SK-N-SH treated with all-trans-retinoic acid at 6 μM for 48 hours (cell line): ENCODE measurements around the gene QKI.

ENCODE experiments used
- ATAC-seq: fragments of 200-7000 bp; cut with Tn5 transposase; 3 replicates; pipeline ENCODE4 v1.9.1; 2020; ENCODE audit warnings: mild to moderate bottlenecking, moderate library complexity
- ARNTL ChIP-seq: fragments of 450-650 bp; formaldehyde crosslinking; IDR thresholded peaks from 2 replicates; pipeline ENCODE4 v1.5.0; 2020; ENCODE audit warnings: low read depth, mild to moderate bottlenecking, moderate library complexity, borderline replicate concordance
- BACH2 ChIP-seq: fragments of 250-450 bp; sonication (Bioruptor Pico); IDR thresholded peaks from 2 replicates; pipeline ENCODE4 v1.9.0; 2021; ENCODE audit warnings: mild to moderate bottlenecking, borderline replicate concordance
- CREB5 ChIP-seq: fragments of 250-450 bp; sonication (Bioruptor Pico); IDR thresholded peaks from 2 replicates; pipeline ENCODE4 v1.5.1; 2020; ENCODE audit warnings: low read depth, mild to moderate bottlenecking, moderate library complexity
- CSRNP3 ChIP-seq: fragments of 250-450 bp; sonication (Bioruptor Pico); IDR thresholded peaks from 2 replicates; pipeline ENCODE4 v1.5.1; 2021; ENCODE audit warnings: mild to moderate bottlenecking, moderate library complexity
- ESRRG ChIP-seq: fragments of 250-450 bp; sonication (Bioruptor Pico); IDR thresholded peaks from 2 replicates; pipeline ENCODE4 v1.6.1; 2021; ENCODE audit warnings: mild to moderate bottlenecking
- GLIS3 ChIP-seq: fragments of 250-450 bp; sonication (Bioruptor Pico); IDR thresholded peaks from 2 replicates; pipeline ENCODE4 v1.5.0; 2020; ENCODE audit warnings: mild to moderate bottlenecking, moderate library complexity
- OSR1 ChIP-seq: fragments of 250-450 bp; sonication (Bioruptor Pico); IDR thresholded peaks from 2 replicates; pipeline ENCODE4 v1.8.0; 2022; ENCODE audit warnings: moderate library complexity, mild to moderate bottlenecking, inconsistent platforms
- PATZ1 ChIP-seq: fragments of 250-450 bp; sonication (Bioruptor Pico); IDR thresholded peaks from 2 replicates; pipeline ENCODE4 v1.8.0; 2020; ENCODE audit warnings: mild to moderate bottlenecking, moderate library complexity, borderline replicate concordance
- POU6F1 ChIP-seq: fragments of 250-450 bp; sonication (Bioruptor Pico); IDR thresholded peaks from 2 replicates; pipeline ENCODE4 v1.8.0; 2021; ENCODE audit warnings: low read depth, mild to moderate bottlenecking, moderate library complexity, borderline replicate concordance
- PPARA ChIP-seq: fragments of 250-450 bp; sonication (Bioruptor Pico); IDR thresholded peaks from 2 replicates; pipeline ENCODE4 v1.5.0; 2020; ENCODE audit warnings: mild to moderate bottlenecking, borderline replicate concordance
- RARB ChIP-seq: fragments of 250-450 bp; sonication (Bioruptor Pico); IDR thresholded peaks from 2 replicates; pipeline ENCODE4 v1.8.0; 2021; ENCODE audit warnings: mild to moderate bottlenecking, moderate library complexity
- SNAI2 ChIP-seq: fragments of 250-450 bp; sonication (Bioruptor Pico); IDR thresholded peaks from 2 replicates; pipeline ENCODE4 v1.5.0; 2020; ENCODE audit warnings: mild to moderate bottlenecking, moderate library complexity
- TCF4 ChIP-seq: fragments of 250-450 bp; sonication (Bioruptor Pico); IDR thresholded peaks from 2 replicates; pipeline ENCODE4 v1.8.0; 2021; ENCODE audit warnings: mild to moderate bottlenecking, moderate library complexity, borderline replicate concordance
- TOX ChIP-seq: fragments of 250-450 bp; sonication (Bioruptor Pico); IDR thresholded peaks from 2 replicates; pipeline ENCODE4 v1.8.0; 2021; ENCODE audit warnings: mild to moderate bottlenecking, moderate library complexity, borderline replicate concordance
- TSHZ2 ChIP-seq: fragments of 250-450 bp; sonication (Bioruptor Pico); IDR thresholded peaks from 2 replicates; pipeline ENCODE4 v1.5.0; 2020; ENCODE audit warnings: mild to moderate bottlenecking, moderate library complexity
- ZFP3 ChIP-seq: fragments of 250-450 bp; sonication (Bioruptor Pico); IDR thresholded peaks from 2 replicates; pipeline ENCODE4 v1.5.0; 2020; ENCODE audit warnings: mild to moderate bottlenecking, moderate library complexity
- ZFP30 ChIP-seq: fragments of 450-650 bp; formaldehyde crosslinking; IDR thresholded peaks from 2 replicates; pipeline ENCODE4 v1.5.0; 2022; ENCODE audit warnings: mild to moderate bottlenecking, moderate library complexity
- ZNF565 ChIP-seq: fragments of 450-650 bp; formaldehyde crosslinking; conservative IDR thresholded peaks from 2 replicates; pipeline ENCODE4 v1.5.0; 2020; ENCODE audit warnings: low read depth, mild to moderate bottlenecking, moderate library complexity
- ZNF70 ChIP-seq: fragments of 450-650 bp; formaldehyde crosslinking; IDR thresholded peaks from 2 replicates; pipeline ENCODE4 v1.5.0; 2020; ENCODE audit warnings: mild to moderate bottlenecking, moderate library complexity
- ZNF8 ChIP-seq: fragments of 450-650 bp; formaldehyde crosslinking; IDR thresholded peaks from 2 replicates; pipeline ENCODE4 v1.5.0; 2020; ENCODE audit warnings: mild to moderate bottlenecking, moderate library complexity

QKI gene

GRCh38 chr6:163577404-163577803 is 162.9 kb downstream of the QKI start:
- TF ChIP-seq ARNTL (CRISPR knock-in tag) (no peak), OSR1 (CRISPR knock-in tag) (no peak), ZNF565 (no peak), ZFP3 (CRISPR knock-in tag) (no peak), CSRNP3 (CRISPR knock-in tag) (no peak)
- ATAC-seq, result no peak

- TF ChIP-seq ZFP30 (CRISPR knock-in tag) (no peak), PPARA (CRISPR knock-in tag) (no peak), TOX (CRISPR knock-in tag) (no peak)
- no peak for ATAC-seq
Observed at GRCh38 chr6:163579111-163579879, 164.8 kb downstream of the QKI start.

- ATAC-seq, result no peak
- no peak for TF ChIP-seq CREB5 (CRISPR knock-in tag)
- TF ChIP-seq SNAI2 (CRISPR knock-in tag), result no peak
Observed at GRCh38 chr6:163579880-163580295, 165.4 kb downstream of the QKI start.

- TF ChIP-seq BACH2 (CRISPR knock-in tag), result no peak
- no peak for TF ChIP-seq ZFP30 (CRISPR knock-in tag)
- TF ChIP-seq ESRRG (CRISPR knock-in tag), result no peak
- no peak for TF ChIP-seq GLIS3 (CRISPR knock-in tag)
- no peak for TF ChIP-seq TCF4 (CRISPR knock-in tag)
- TF ChIP-seq TSHZ2, result no peak
- no peak for TF ChIP-seq OSR1 (CRISPR knock-in tag)
- TF ChIP-seq ZFP3 (CRISPR knock-in tag), result no peak
- no peak for TF ChIP-seq SNAI2 (CRISPR knock-in tag)
- TF ChIP-seq TOX (CRISPR knock-in tag), result no peak
- TF ChIP-seq PATZ1 (CRISPR knock-in tag), result no peak
- TF ChIP-seq CREB5 (CRISPR knock-in tag), result no peak
- TF ChIP-seq CSRNP3 (CRISPR knock-in tag), result no peak
- no peak for TF ChIP-seq RARB (CRISPR knock-in tag)
- TF ChIP-seq ZNF70 (CRISPR knock-in tag), result no peak
- TF ChIP-seq POU6F1 (CRISPR knock-in tag), result no peak
- no peak for TF ChIP-seq ZNF8 (CRISPR knock-in tag)
- TF ChIP-seq, all 23 proteins: peak for 0
- ATAC-seq, result no peak
Observed at GRCh38 chr6:163580311-163581030, 166.0 kb downstream of the QKI start.
